Transverse colon (tissue), 3 donors: ENCODE data around the gene BRCC3.

Experiments used
- CTCF ChIP-seq, 5 experiments: fragments of 200-600 bp in 3 of 5; fragments of 450-650 bp in 2 of 5; sonication (generic) in 3 of 5; IDR thresholded peaks; 1 replicate in 2 of 5; 2 replicates in 3 of 5; pipeline ENCODE4 v1.5.1; 2016 to 2017; ENCODE audit warnings: antibody characterized with exemption in 5 of 5, inconsistent platforms in 3 of 5, mild to moderate bottlenecking in 2 of 5, moderate library complexity in 1 of 5
- EP300 ChIP-seq: sonication (generic); formaldehyde crosslinking; IDR thresholded peaks from one replicate; pipeline ENCODE4 v1.6.1; 2017; ENCODE audit warnings: antibody characterized with exemption, low read depth
- POLR2A ChIP-seq: fragments of 450-650 bp; IDR thresholded peaks from one replicate; pipeline ENCODE4 v1.6.1; 2016; ENCODE audit warnings: antibody characterized with exemption, mild to moderate bottlenecking, moderate library complexity

GRCh38 chrX:155048977-155049619 is 22.2 kb upstream of the BRCC3 start:
- TF ChIP-seq CTCF (IDR thresholded peaks at IDR 0.05) (peak; percentile 42 to 49 (median 48)), POLR2A (no peak), EP300 (no peak)
